ENCODE data around the gene ROR1. TPM values are rescaled to one million over a fixed set of nuclear protein-coding genes. Genes with fewer than 3 reads are reported as not detected.

Gene ROR1
- total RNA-seq, 1 donor from 2014 or later: 6.7 TPM

GRCh38 chr1:64025051-64025450, 251.2 kb downstream of the ROR1 start:
- H3K36me3 Mint-ChIP-seq (ENCODE audit: low read depth, unreplicated experiment): no peaks in the 10 kb centered on the region
- no peaks in the 10 kb centered on the region for H3K27me3 Mint-ChIP-seq (ENCODE audit: unreplicated experiment)
- no peak for TF ChIP-seq CTCF (IDR thresholded peaks at IDR 0.05; ENCODE audit: unreplicated experiment)
- H3K27ac Mint-ChIP-seq (ENCODE audit: unreplicated experiment): no peak overlapping the region
- no peaks in the 10 kb centered on the region for H3K9me3 Mint-ChIP-seq (ENCODE audit: unreplicated experiment)
- no peak for DNase-seq (ENCODE audit: low spot score)
- peaks cover 11% of the 10 kb centered on the region for H3K4me1 Mint-ChIP-seq (ENCODE audit: unreplicated experiment)
- no peak overlapping the region for H3K4me3 Mint-ChIP-seq (ENCODE audit: unreplicated experiment)

DNA sequence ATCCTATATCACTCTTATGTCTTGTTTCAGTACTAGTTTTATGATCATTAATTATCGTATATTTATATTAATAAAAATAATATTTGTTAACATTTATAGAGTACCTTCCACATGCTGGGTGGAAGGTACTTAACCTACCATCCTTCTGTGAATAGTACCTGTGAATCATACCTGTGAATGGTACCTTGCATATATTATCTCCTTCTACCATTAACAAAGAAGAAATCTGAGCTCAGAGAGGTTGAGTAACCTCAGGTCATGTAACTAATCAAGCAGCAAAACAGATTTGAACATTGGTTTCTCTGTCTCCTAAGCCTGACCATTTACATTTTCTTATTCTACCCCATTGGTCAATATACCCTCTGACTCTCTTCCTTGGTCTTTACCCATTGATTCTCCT, 255.2 kb downstream of the ROR1 start:
- no peaks in the 10 kb centered on the region for H3K4me1 Mint-ChIP-seq (ENCODE audit: unreplicated experiment)
- no peak for TF ChIP-seq CTCF (IDR thresholded peaks at IDR 0.05; ENCODE audit: unreplicated experiment)
- no peaks in the 10 kb centered on the region for H3K36me3 Mint-ChIP-seq (ENCODE audit: low read depth, unreplicated experiment)
- H3K27me3 Mint-ChIP-seq (ENCODE audit: unreplicated experiment): no peaks in the 10 kb centered on the region
- no peak overlapping the region for H3K4me3 Mint-ChIP-seq (ENCODE audit: unreplicated experiment)
- DNase-seq (ENCODE audit: low spot score): no peak
- H3K27ac Mint-ChIP-seq (ENCODE audit: unreplicated experiment): no peak overlapping the region
- H3K9me3 Mint-ChIP-seq (ENCODE audit: unreplicated experiment): no peaks in the 10 kb centered on the region

GRCh38 chr1:64030411-64030810, 256.6 kb downstream of the ROR1 start:
- no peaks in the 10 kb centered on the region for H3K27me3 Mint-ChIP-seq (ENCODE audit: unreplicated experiment)
- no peak overlapping the region for H3K4me3 Mint-ChIP-seq (ENCODE audit: unreplicated experiment)
- no peaks in the 10 kb centered on the region for H3K9me3 Mint-ChIP-seq (ENCODE audit: unreplicated experiment)
- no peak overlapping the region for H3K27ac Mint-ChIP-seq (ENCODE audit: unreplicated experiment)
- DNase-seq (ENCODE audit: low spot score): no peak
- H3K4me1 Mint-ChIP-seq (ENCODE audit: unreplicated experiment): peaks cover 2% of the 10 kb centered on the region
- no peaks in the 10 kb centered on the region for H3K36me3 Mint-ChIP-seq (ENCODE audit: low read depth, unreplicated experiment)
- no peak for TF ChIP-seq CTCF (IDR thresholded peaks at IDR 0.05; ENCODE audit: unreplicated experiment)

DNA sequence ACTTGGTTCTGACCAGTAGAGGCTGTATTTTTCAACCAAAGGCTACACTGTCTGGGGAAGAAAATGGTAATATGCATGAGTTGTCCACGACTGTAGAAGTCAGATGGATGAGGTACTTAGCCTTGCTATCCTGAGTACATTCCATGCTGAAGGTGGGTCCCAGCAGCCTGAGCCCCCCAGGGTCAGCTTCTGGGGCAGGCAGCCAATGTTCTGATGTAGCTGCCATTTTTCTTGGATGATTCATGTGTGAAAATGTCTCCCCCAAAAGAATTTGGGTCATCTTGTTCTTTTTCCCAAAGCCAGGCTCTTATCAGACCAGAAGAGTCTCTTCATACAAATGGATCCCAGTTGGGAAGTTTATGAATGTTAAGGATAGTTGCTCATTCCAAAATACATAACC, 257.4 kb downstream of the ROR1 start:
- Mint-ChIP-seq H3K36me3 (ENCODE audit: low read depth, unreplicated experiment) (no peaks in the 10 kb centered on the region), H3K9me3 (ENCODE audit: unreplicated experiment) (no peaks in the 10 kb centered on the region), H3K27ac (ENCODE audit: unreplicated experiment) (no peak overlapping the region), H3K27me3 (ENCODE audit: unreplicated experiment) (no peaks in the 10 kb centered on the region), H3K4me3 (ENCODE audit: unreplicated experiment) (no peak overlapping the region), H3K4me1 (ENCODE audit: unreplicated experiment) (peaks cover 8% of the 10 kb centered on the region)
- DNase-seq (ENCODE audit: low spot score): no peak
- no peak for TF ChIP-seq CTCF (IDR thresholded peaks at IDR 0.05; ENCODE audit: unreplicated experiment)

DNA sequence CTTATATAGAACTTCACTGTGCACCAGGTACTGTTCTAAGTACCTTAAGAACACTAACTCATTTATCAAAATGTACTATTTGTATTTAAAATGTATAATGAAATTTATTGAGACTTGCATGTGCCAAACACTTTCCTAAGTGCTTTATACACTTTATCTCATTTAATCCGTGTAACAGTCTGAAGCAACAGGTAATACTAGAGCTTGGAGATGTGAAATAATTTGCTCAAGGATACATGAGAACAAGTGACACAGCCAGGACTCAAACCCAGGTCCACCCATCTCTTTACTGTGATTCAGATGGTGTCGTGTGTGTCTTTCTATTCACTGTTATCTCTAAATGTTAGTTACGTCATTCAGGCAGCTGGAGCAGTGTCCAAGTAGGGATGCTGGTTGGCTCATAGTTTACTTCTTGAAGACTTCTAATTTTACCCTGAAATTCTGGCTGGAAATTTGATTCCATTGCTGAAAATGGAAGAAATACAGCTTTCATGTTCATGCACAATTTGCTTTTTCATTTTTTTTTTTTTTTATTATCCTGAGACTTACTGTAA, 259.9 kb downstream of the ROR1 start:
- peaks cover 16% of the 10 kb centered on the region for H3K4me1 Mint-ChIP-seq (ENCODE audit: unreplicated experiment)

More for the DNA sequence above, 259.9 kb downstream of the ROR1 start:
- Mint-ChIP-seq H3K27ac (ENCODE audit: unreplicated experiment) (no peak overlapping the region), H3K27me3 (ENCODE audit: unreplicated experiment) (no peaks in the 10 kb centered on the region), H3K4me3 (ENCODE audit: unreplicated experiment) (no peak overlapping the region), H3K36me3 (ENCODE audit: low read depth, unreplicated experiment) (no peaks in the 10 kb centered on the region), H3K9me3 (ENCODE audit: unreplicated experiment) (no peaks in the 10 kb centered on the region)
- no peak for DNase-seq (ENCODE audit: low spot score)
- no peak for TF ChIP-seq CTCF (IDR thresholded peaks at IDR 0.05; ENCODE audit: unreplicated experiment)
